SK-N-SH (cell line): ENCODE data around the gene SEMA3C. TPM values are rescaled to one million over a fixed set of nuclear protein-coding genes. Genes with fewer than 3 reads are reported as not detected.

Experiments
- CTCF ChIA-PET: fragments of 300-600, 350-600 bp; formaldehyde crosslinking; extraction: SDS; loops from one replicate; lab custom pipeline; 2021; lab: Yijun Ruan, JAX
- POLR2A ChIA-PET: fragments of 350-600 bp; sonication (Branson Sonifier 250); formaldehyde crosslinking; extraction: SDS; loops from one replicate; lab custom pipeline; 2020; ENCODE audit warnings: antibody characterized with exemption, inconsistent platforms; lab: Yijun Ruan, JAX
- DNase-seq: peaks from one replicate; pipeline ENCODE4 v3.0.0; 2012
- H2AFZ ChIP-seq: fragments of 200-600 bp; sonication (generic); 2 replicates; pipeline ENCODE4 v1.8.1; 2016; ENCODE audit warnings: antibody characterized with exemption, mild to moderate bottlenecking, low read depth
- H3F3A ChIP-seq: fragments of 200-600 bp; sonication (generic); replicated peaks from 2 replicates; pipeline ENCODE3; 2016; ENCODE audit warnings: antibody characterized with exemption, mild to moderate bottlenecking; ENCODE audit not compliant: insufficient read depth
- H3K27ac ChIP-seq, 2 experiments: fragments of 200-500 bp in 1 of 2; fragments of 200-600 bp in 1 of 2; sonication (Bioruptor generic) in 1 of 2; sonication (generic), shearing (Covaris generic) in 1 of 2; 2 replicates each; pipeline versions ENCODE4 v1.5.1 to v1.6.1; 2014 to 2016; ENCODE audit warnings: low read depth in 2 of 2, inconsistent platforms in 1 of 2, low read length in 1 of 2, mild to moderate bottlenecking in 1 of 2, mixed read lengths in 1 of 2
- H3K27me3 ChIP-seq: fragments of 200-600 bp; sonication (generic), shearing (Covaris generic); 2 replicates; pipeline ENCODE4 v1.6.1; 2016; ENCODE audit warnings: mixed run types; ENCODE audit not compliant: insufficient read depth
- H3K36me3 ChIP-seq, 2 experiments: fragments of 200-500 bp in 1 of 2; fragments of 200-600 bp in 1 of 2; sonication (Bioruptor generic) in 1 of 2; sonication (generic) in 1 of 2; replicated peaks in 1 of 2; 2 replicates each; pipeline versions ENCODE3 to v1.5.1; 2014 to 2016; ENCODE audit warnings: low read length in 1 of 2, mild to moderate bottlenecking in 1 of 2; ENCODE audit not compliant: insufficient read depth in 2 of 2, control insufficient read depth in 1 of 2
- H3K4me1 ChIP-seq, 2 experiments: fragments of 200-500 bp in 1 of 2; fragments of 200-600 bp in 1 of 2; sonication (Bioruptor generic) in 1 of 2; sonication (generic), shearing (Covaris generic) in 1 of 2; 2 replicates each; pipeline versions ENCODE4 v1.5.1 to v1.6.1; 2014 to 2016; ENCODE audit warnings: low read depth in 1 of 2, low read length in 1 of 2, mixed run types in 1 of 2; ENCODE audit not compliant: insufficient read depth in 2 of 2, control insufficient read depth in 1 of 2
- H3K4me2 ChIP-seq: fragments of 200-600 bp; sonication (generic), shearing (Covaris generic); 2 replicates; pipeline ENCODE4 v1.6.1; 2017; ENCODE audit warnings: mixed run types
- H3K4me3 ChIP-seq, 2 experiments: fragments of 200-500 bp in 1 of 2; fragments of 200-600 bp in 1 of 2; sonication (Bioruptor generic) in 1 of 2; sonication (generic), shearing (Covaris generic) in 1 of 2; 2 replicates each; pipeline versions ENCODE4 v1.5.1 to v1.8.1; 2014 to 2016; ENCODE audit warnings: low read depth in 2 of 2, inconsistent platforms in 1 of 2, low read length in 1 of 2, mild to moderate bottlenecking in 1 of 2, mixed read lengths in 1 of 2, moderate library complexity in 1 of 2
- H3K79me2 ChIP-seq: fragments of 200-600 bp; sonication (generic); 2 replicates; pipeline ENCODE4 v1.8.1; 2017; ENCODE audit warnings: mild to moderate bottlenecking; ENCODE audit not compliant: insufficient read depth
- H3K9ac ChIP-seq: fragments of 200-600 bp; sonication (generic); 2 replicates; pipeline ENCODE4 v1.6.1; 2017; ENCODE audit warnings: mixed run types
- H3K9me2 ChIP-seq: fragments of 200-600 bp; sonication (generic); 2 replicates; pipeline ENCODE4 v1.6.1; 2017; ENCODE audit warnings: mixed run types
- H3K9me3 ChIP-seq: fragments of 200-600 bp; sonication (generic); 2 replicates; pipeline ENCODE4 v1.6.1; 2017; ENCODE audit warnings: mixed run types, mild to moderate bottlenecking, moderate library complexity
- H4K20me1 ChIP-seq: fragments of 200-600 bp; sonication (generic); 2 replicates; pipeline ENCODE4 v1.6.1; 2017; ENCODE audit warnings: mild to moderate bottlenecking, mixed run types; ENCODE audit not compliant: insufficient read depth
- ELF1 ChIP-seq: IDR thresholded peaks from 2 replicates; pipeline ENCODE4 v1.4.0; 2012
- EZH2phosphoT487 ChIP-seq: fragments of 200-600 bp; sonication (generic); IDR thresholded peaks from 2 replicates; pipeline ENCODE4 v1.6.1; 2017; ENCODE audit warnings: low read depth, mixed run types, mild to moderate bottlenecking, antibody characterized with exemption, moderate library complexity, borderline replicate concordance
- FOSL2 ChIP-seq: IDR thresholded peaks from 2 replicates; pipeline ENCODE4 v1.4.0; 2012; ENCODE audit warnings: low read depth, mild to moderate bottlenecking, moderate library complexity, borderline replicate concordance
- FOXJ3 ChIP-seq: sonication (generic); formaldehyde crosslinking; IDR thresholded peaks from 2 replicates; pipeline ENCODE4 v1.5.1; 2020; ENCODE audit warnings: mild to moderate bottlenecking, missing genetic modification reagents
- FOXM1 ChIP-seq: IDR thresholded peaks from 2 replicates; pipeline ENCODE4 v1.4.0; 2012; ENCODE audit warnings: low read depth, mild to moderate bottlenecking
- GABPA ChIP-seq: IDR thresholded peaks from 2 replicates; pipeline ENCODE4 v1.4.0; 2012; ENCODE audit warnings: low read depth, mild to moderate bottlenecking
- JUND ChIP-seq: IDR thresholded peaks from 2 replicates; pipeline ENCODE4 v1.4.0; 2012
- MAX ChIP-seq: IDR thresholded peaks from 2 replicates; pipeline ENCODE4 v1.4.0; 2012; ENCODE audit warnings: low read depth
- MEF2A ChIP-seq: IDR thresholded peaks from 2 replicates; pipeline ENCODE4 v1.4.0; 2012; ENCODE audit warnings: low read depth, borderline replicate concordance
- POLR2AphosphoS5 ChIP-seq: IDR thresholded peaks from 2 replicates; pipeline ENCODE4 v1.6.1; 2012; ENCODE audit warnings: low read depth, low read length
- RAD21 ChIP-seq: IDR thresholded peaks from 2 replicates; pipeline ENCODE4 v1.6.1; 2012; ENCODE audit warnings: mild to moderate bottlenecking, low read length
- RFX5 ChIP-seq: IDR thresholded peaks from 2 replicates; pipeline ENCODE4 v1.6.1; 2012; ENCODE audit warnings: mild to moderate bottlenecking, improper control_type of control experiment, low read length
- TCF12 ChIP-seq: IDR thresholded peaks from 2 replicates; pipeline ENCODE4 v1.4.0; 2012
- TEAD4 ChIP-seq: IDR thresholded peaks from 2 replicates; pipeline ENCODE4 v1.4.0; 2012; ENCODE audit warnings: mild to moderate bottlenecking, borderline replicate concordance; ENCODE audit not compliant: insufficient read depth
- WGBS: methylation state at CpG from one replicate; pipeline ENCODE4 v1.1.6; 2017; ENCODE audit warnings: low lambda C conversion rate; 5-methylcytosine and 5-hydroxymethylcytosine counted together
- polyA plus RNA-seq, 3 experiments: library from polyadenylated mRNA; depleted of rRNA; stranded (reverse); fragments of >200 nt; gene quantifications; 2 replicates each; pipeline ENCODE4 v1.2.3, GENCODE V29; 2012
- TF ChIP-seq, protein P1 (sequence below): fragments of 150-350 bp; IDR thresholded peaks from 2 replicates; pipeline ENCODE4 v1.6.1; 2017; ENCODE audit warnings: antibody characterized with exemption, low read length, low read depth, borderline replicate concordance
- TF ChIP-seq, protein P2 (sequence below): fragments of 150-350 bp; IDR thresholded peaks from 2 replicates; pipeline ENCODE4 v1.6.1; 2016; ENCODE audit warnings: mild to moderate bottlenecking, low read depth, low read length
- TF ChIP-seq, protein P3 (sequence below): fragments of 200-600 bp; sonication (generic); IDR thresholded peaks from 2 replicates; pipeline ENCODE4 v1.6.1; 2017; ENCODE audit warnings: antibody characterized with exemption, mild to moderate bottlenecking, moderate library complexity
- TF ChIP-seq, protein P4 (sequence below): IDR thresholded peaks from 2 replicates; pipeline ENCODE4 v1.4.0; 2012; ENCODE audit warnings: low read depth, borderline replicate concordance
- TF ChIP-seq, protein P5 (sequence below): IDR thresholded peaks from 2 replicates; pipeline ENCODE4 v1.4.0; 2012; ENCODE audit warnings: low read depth, borderline replicate concordance

SEMA3C gene
- polyA plus RNA-seq, 1 of the 3 experiments (the other 2 are of a cell fraction): 51.1 TPM

DNA sequence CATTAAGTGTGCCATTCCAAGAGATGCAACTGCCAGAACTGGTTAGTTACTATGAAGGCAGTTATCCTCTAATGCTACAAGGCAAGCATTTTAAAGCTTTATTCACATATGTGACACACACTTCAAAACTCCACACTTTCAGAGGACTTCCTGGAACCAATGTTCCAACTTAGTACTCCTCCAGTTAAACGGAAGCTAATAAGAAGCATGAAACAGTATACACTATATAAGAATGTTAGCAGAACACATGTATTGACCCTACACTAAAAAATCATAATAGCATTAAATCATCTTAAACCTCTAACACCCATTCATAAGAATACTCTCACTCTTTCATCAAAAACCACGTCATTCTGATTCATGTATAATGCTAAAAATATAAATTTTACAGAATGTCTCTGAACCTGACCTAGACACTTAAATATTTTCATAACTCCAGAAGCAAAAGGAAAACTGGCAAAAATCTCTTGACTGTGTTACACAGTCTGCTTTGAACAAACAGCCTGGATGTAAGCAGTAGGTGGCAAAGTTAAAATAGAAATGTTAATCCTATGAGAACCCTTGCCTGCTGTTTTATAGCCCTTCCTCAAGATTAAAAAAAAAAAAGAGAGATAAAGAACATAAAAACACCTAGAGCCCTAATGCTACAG is 135.0 kb downstream of the SEMA3C start (continued):
- TF ChIP-seq RAD21: no peak
- no peak; the same call in 1 of the 2 replicates for TF ChIP-seq FOXM1
- TF ChIP-seq, protein P1, sequence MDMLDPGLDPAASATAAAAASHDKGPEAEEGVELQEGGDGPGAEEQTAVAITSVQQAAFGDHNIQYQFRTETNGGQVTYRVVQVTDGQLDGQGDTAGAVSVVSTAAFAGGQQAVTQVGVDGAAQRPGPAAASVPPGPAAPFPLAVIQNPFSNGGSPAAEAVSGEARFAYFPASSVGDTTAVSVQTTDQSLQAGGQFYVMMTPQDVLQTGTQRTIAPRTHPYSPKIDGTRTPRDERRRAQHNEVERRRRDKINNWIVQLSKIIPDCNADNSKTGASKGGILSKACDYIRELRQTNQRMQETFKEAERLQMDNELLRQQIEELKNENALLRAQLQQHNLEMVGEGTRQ: no peak
- TF ChIP-seq MEF2A: peak; percentile 90
- TF ChIP-seq GABPA: no peak
- TF ChIP-seq FOSL2: peak; percentile 82
- TF ChIP-seq, protein P2, sequence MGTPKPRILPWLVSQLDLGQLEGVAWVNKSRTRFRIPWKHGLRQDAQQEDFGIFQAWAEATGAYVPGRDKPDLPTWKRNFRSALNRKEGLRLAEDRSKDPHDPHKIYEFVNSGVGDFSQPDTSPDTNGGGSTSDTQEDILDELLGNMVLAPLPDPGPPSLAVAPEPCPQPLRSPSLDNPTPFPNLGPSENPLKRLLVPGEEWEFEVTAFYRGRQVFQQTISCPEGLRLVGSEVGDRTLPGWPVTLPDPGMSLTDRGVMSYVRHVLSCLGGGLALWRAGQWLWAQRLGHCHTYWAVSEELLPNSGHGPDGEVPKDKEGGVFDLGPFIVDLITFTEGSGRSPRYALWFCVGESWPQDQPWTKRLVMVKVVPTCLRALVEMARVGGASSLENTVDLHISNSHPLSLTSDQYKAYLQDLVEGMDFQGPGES: no peak
- 0 out of 2 replicates have a peak, but pooled peaks have one; percentile 10 for TF ChIP-seq ELF1
- peak; percentile 59 for TF ChIP-seq MAX
- 0 out of 2 replicates have a peak, but pooled peaks have one; percentile 26 for TF ChIP-seq TEAD4
- TF ChIP-seq EZH2phosphoT487: no peak
- peak; percentile 78 for TF ChIP-seq JUND
- TF ChIP-seq FOXJ3 (CRISPR knock-in tag): no peak
- TF ChIP-seq TCF12: peak; percentile 72
- TF ChIP-seq, protein P3, sequence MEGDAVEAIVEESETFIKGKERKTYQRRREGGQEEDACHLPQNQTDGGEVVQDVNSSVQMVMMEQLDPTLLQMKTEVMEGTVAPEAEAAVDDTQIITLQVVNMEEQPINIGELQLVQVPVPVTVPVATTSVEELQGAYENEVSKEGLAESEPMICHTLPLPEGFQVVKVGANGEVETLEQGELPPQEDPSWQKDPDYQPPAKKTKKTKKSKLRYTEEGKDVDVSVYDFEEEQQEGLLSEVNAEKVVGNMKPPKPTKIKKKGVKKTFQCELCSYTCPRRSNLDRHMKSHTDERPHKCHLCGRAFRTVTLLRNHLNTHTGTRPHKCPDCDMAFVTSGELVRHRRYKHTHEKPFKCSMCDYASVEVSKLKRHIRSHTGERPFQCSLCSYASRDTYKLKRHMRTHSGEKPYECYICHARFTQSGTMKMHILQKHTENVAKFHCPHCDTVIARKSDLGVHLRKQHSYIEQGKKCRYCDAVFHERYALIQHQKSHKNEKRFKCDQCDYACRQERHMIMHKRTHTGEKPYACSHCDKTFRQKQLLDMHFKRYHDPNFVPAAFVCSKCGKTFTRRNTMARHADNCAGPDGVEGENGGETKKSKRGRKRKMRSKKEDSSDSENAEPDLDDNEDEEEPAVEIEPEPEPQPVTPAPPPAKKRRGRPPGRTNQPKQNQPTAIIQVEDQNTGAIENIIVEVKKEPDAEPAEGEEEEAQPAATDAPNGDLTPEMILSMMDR: no peak
- TF ChIP-seq, all 33 proteins: peak for 8

DNA sequence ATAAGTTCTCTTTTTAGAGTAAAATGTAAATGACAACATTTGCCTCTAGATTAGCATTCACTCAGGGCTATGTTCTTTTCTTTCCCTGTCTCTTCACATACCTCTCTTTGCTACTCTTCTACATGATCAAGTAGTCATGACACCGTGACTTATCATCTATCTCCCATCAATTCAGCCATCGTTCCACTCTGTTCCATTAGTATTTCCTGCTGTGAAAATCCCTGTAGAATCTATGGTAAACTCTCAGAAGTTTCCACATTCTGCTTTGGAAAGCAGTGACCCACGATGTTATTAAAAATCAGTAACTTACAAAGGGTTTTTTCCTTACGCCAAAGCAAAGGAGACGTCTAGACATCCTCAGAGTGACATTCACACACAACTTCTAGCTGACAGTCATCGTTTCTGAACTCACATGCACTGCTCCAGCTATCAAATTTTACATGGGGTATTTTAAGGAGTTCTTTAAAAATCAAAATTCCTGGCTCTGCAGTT is 135.6 kb downstream of the SEMA3C start:
- H3K9me3 ChIP-seq: no peaks in the 10 kb centered on the region
- peak overlapping the region; percentile 69 to 81; a peak in 3 of 4 replicates for H3K27ac ChIP-seq
- H3K4me1 ChIP-seq: peaks cover 28 to 35% of the 10 kb centered on the region in 2 experiments
- 68% methylated on average over 6 of the region's 6 CpGs for WGBS
- no peaks in the 10 kb centered on the region for H3K27me3 ChIP-seq
- H3K9me2 ChIP-seq: no peaks in the 10 kb centered on the region
- H3F3A ChIP-seq: peaks cover 36% of the 10 kb centered on the region
- H4K20me1 ChIP-seq: no peaks in the 10 kb centered on the region
- no peak overlapping the region for H3K4me3 ChIP-seq
- H3K79me2 ChIP-seq: no peaks in the 10 kb centered on the region
- H3K9ac ChIP-seq: peak overlapping the region; percentile 4; the same call in 1 of the 2 replicates
- ChIA-PET CTCF (interaction anchor here (0.9 kb wide), 1 partner anchor 23 kb away, joined by 3 read pairs; no protein-coding TSS in a partner anchor), POLR2A (no interaction called here)
- TF ChIP-seq POLR2AphosphoS5 (no peak), EZH2phosphoT487 (no peak), RFX5 (no peak), MAX (no peak), GABPA (no peak), FOXM1 (no peak), FOSL2 (no peak), TEAD4 (no peak)
- TF ChIP-seq, protein P3: no peak
- TF ChIP-seq, protein P4, sequence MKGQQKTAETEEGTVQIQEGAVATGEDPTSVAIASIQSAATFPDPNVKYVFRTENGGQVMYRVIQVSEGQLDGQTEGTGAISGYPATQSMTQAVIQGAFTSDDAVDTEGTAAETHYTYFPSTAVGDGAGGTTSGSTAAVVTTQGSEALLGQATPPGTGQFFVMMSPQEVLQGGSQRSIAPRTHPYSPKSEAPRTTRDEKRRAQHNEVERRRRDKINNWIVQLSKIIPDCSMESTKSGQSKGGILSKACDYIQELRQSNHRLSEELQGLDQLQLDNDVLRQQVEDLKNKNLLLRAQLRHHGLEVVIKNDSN: no peak
- TF ChIP-seq, protein P5, sequence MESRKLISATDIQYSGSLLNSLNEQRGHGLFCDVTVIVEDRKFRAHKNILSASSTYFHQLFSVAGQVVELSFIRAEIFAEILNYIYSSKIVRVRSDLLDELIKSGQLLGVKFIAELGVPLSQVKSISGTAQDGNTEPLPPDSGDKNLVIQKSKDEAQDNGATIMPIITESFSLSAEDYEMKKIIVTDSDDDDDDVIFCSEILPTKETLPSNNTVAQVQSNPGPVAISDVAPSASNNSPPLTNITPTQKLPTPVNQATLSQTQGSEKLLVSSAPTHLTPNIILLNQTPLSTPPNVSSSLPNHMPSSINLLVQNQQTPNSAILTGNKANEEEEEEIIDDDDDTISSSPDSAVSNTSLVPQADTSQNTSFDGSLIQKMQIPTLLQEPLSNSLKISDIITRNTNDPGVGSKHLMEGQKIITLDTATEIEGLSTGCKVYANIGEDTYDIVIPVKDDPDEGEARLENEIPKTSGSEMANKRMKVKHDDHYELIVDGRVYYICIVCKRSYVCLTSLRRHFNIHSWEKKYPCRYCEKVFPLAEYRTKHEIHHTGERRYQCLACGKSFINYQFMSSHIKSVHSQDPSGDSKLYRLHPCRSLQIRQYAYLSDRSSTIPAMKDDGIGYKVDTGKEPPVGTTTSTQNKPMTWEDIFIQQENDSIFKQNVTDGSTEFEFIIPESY: no peak
- H3K36me3 ChIP-seq: peaks cover 0 to 15% of the 10 kb centered on the region in 2 experiments
- peak overlapping the region; percentile 42 for H3K4me2 ChIP-seq
- H2AFZ ChIP-seq: peak overlapping the region; percentile 7; the same call in 1 of the 2 replicates
- no peak for DNase-seq
